IMR-90 (cell line): ENCODE data around the gene DTX3L. TPM values are rescaled to one million over a fixed set of nuclear protein-coding genes. Genes with fewer than 3 reads are reported as not detected.

ENCODE experiments used
- ATAC-seq: fragments of 200-7000 bp; cut with Tn5 transposase; 2 replicates; pipeline ENCODE4 v1.9.1; 2020; ENCODE audit warnings: low read depth, mild to moderate bottlenecking, moderate library complexity
- BruUV-seq: library from RNA; stranded (reverse); fragments of 400-500 nt; replicated peaks from 2 replicates; lab custom pipeline; 2021; lab: Mats Ljungman, UMichigan
- CTCF ChIA-PET: fragments of 300-600 bp; formaldehyde crosslinking; extraction: SDS; loops from one replicate; lab custom pipeline; 2021; ENCODE audit warnings: antibody characterized with exemption; lab: Yijun Ruan, JAX
- POLR2A ChIA-PET: fragments of 300-600 bp; sonication (Branson Sonifier 250); formaldehyde crosslinking; loops from one replicate; lab custom pipeline; 2022; ENCODE audit warnings: antibody characterized with exemption; ENCODE audit not compliant: unreplicated experiment; lab: Charles Lee
- DNase-seq: peaks from one replicate; pipeline ENCODE4 v3.0.0; 2013
- H2AFZ ChIP-seq: replicated peaks from 2 replicates; pipeline ENCODE3; 2013; ENCODE audit warnings: low read length, mild to moderate bottlenecking; ENCODE audit not compliant: poor library complexity
- H2AK5ac ChIP-seq: 2 replicates; pipeline ENCODE4 v1.6.1; 2013; ENCODE audit warnings: low read depth, low read length, inconsistent platforms
- H2AK9ac ChIP-seq: replicated peaks from 2 replicates; pipeline ENCODE3; 2013; ENCODE audit warnings: mild to moderate bottlenecking, low read depth, low read length, moderate library complexity; ENCODE audit not compliant: poor library complexity
- H2BK120ac ChIP-seq: 2 replicates; pipeline ENCODE4 v1.6.1; 2013; ENCODE audit warnings: low read depth, low read length, inconsistent platforms
- H2BK15ac ChIP-seq: 3 replicates; pipeline ENCODE4 v1.6.1; 2013; ENCODE audit warnings: low read depth, low read length, inconsistent platforms
- H2BK20ac ChIP-seq: 2 replicates; pipeline ENCODE4 v1.6.1; 2013; ENCODE audit warnings: low read depth, mild to moderate bottlenecking, inconsistent platforms, low read length, moderate library complexity
- H2BK5ac ChIP-seq: 2 replicates; pipeline ENCODE4 v1.6.1; 2013; ENCODE audit warnings: mild to moderate bottlenecking, low read depth, low read length, inconsistent platforms; ENCODE audit not compliant: poor library complexity, severe bottlenecking
- H3K14ac ChIP-seq: replicated peaks from 2 replicates; pipeline ENCODE4 v1.6.1; 2013; ENCODE audit warnings: low read depth, low read length, inconsistent platforms
- H3K18ac ChIP-seq: 2 replicates; pipeline ENCODE4 v1.6.1; 2013; ENCODE audit warnings: low read depth, low read length, control low read depth
- H3K23ac ChIP-seq: 2 replicates; pipeline ENCODE4 v1.6.1; 2013; ENCODE audit warnings: low read depth, low read length, inconsistent platforms
- H3K27ac ChIP-seq: 2 replicates; pipeline ENCODE4 v1.5.1; 2013; ENCODE audit warnings: mild to moderate bottlenecking, control low read depth, low read length; ENCODE audit not compliant: insufficient read depth
- H3K27me3 ChIP-seq: 2 replicates; pipeline ENCODE4 v1.6.1; 2013; ENCODE audit warnings: low read length; ENCODE audit not compliant: control insufficient read depth, insufficient read depth
- H3K36me3 ChIP-seq: 2 replicates; pipeline ENCODE4 v1.6.1; 2013; ENCODE audit warnings: low read length, mixed read lengths; ENCODE audit not compliant: control insufficient read depth, insufficient read depth
- H3K4ac ChIP-seq: 2 replicates; pipeline ENCODE4 v1.6.1; 2013; ENCODE audit warnings: low read depth, low read length, inconsistent platforms
- H3K4me1 ChIP-seq: 2 replicates; pipeline ENCODE4 v1.6.1; 2013; ENCODE audit warnings: low read length, mixed read lengths; ENCODE audit not compliant: control insufficient read depth, insufficient read depth
- H3K4me2 ChIP-seq: 2 replicates; pipeline ENCODE4 v1.6.1; 2013; ENCODE audit warnings: low read depth, mild to moderate bottlenecking, control low read depth, low read length, moderate library complexity
- H3K4me3 ChIP-seq: 2 replicates; pipeline ENCODE4 v1.5.1; 2013; ENCODE audit warnings: low read depth, mild to moderate bottlenecking, control low read depth, low read length, moderate library complexity; ENCODE audit not compliant: insufficient read depth
- H3K56ac ChIP-seq: 2 replicates; pipeline ENCODE4 v1.6.1; 2013; ENCODE audit warnings: low read length, inconsistent platforms; ENCODE audit not compliant: insufficient read depth; ENCODE audit errors: extremely low read depth
- H3K79me1 ChIP-seq, 2 experiments: 2 replicates each; pipeline ENCODE4 v1.6.1; 2013; ENCODE audit warnings: low read length in 2 of 2, inconsistent platforms in 1 of 2, low read depth in 1 of 2
- H3K9ac ChIP-seq: 2 replicates; pipeline ENCODE4 v1.6.1; 2013; ENCODE audit warnings: low read depth, low read length, control low read depth
- H3K9me1 ChIP-seq: 2 replicates; pipeline ENCODE4 v1.6.1; 2013; ENCODE audit warnings: low read length, inconsistent platforms; ENCODE audit not compliant: insufficient read depth
- H3K9me3 ChIP-seq: 2 replicates; pipeline ENCODE4 v1.6.1; 2013; ENCODE audit warnings: low read length; ENCODE audit not compliant: control insufficient read depth, insufficient read depth
- H4K20me1 ChIP-seq: 2 replicates; pipeline ENCODE4 v1.6.1; 2013; ENCODE audit warnings: low read length, inconsistent platforms; ENCODE audit not compliant: insufficient read depth
- H4K5ac ChIP-seq: 2 replicates; pipeline ENCODE4 v1.6.1; 2013; ENCODE audit warnings: mild to moderate bottlenecking, low read depth, low read length, control low read depth
- H4K8ac ChIP-seq, 2 experiments: 2 replicates each; pipeline ENCODE4 v1.6.1; 2013; ENCODE audit warnings: low read depth in 2 of 2, low read length in 2 of 2, control low read depth in 1 of 2, inconsistent platforms in 1 of 2
- H4K91ac ChIP-seq: 2 replicates; pipeline ENCODE4 v1.6.1; 2013; ENCODE audit warnings: low read depth, low read length, inconsistent platforms; ENCODE audit not compliant: insufficient read depth
- BHLHE40 ChIP-seq: fragments of 150-350 bp; IDR thresholded peaks from 2 replicates; pipeline ENCODE4 v1.6.1; 2016; ENCODE audit warnings: mild to moderate bottlenecking, low read depth, low read length
- CEBPB ChIP-seq: IDR thresholded peaks from 2 replicates; pipeline ENCODE4 v1.6.1; 2012; ENCODE audit warnings: low read depth, low read length, improper control_type of control experiment
- MAZ ChIP-seq: IDR thresholded peaks from 2 replicates; pipeline ENCODE4 v1.6.1; 2012; ENCODE audit warnings: low read depth, mild to moderate bottlenecking, low read length, improper control_type of control experiment, moderate library complexity, borderline replicate concordance
- MXI1 ChIP-seq: IDR thresholded peaks from 2 replicates; pipeline ENCODE4 v1.6.1; 2012; ENCODE audit warnings: low read depth, mild to moderate bottlenecking, low read length, moderate library complexity, borderline replicate concordance
- dilution Hi-C: fragments of 300-500 bp; cut with HindIII; formaldehyde crosslinking; loops from one replicate; pipeline ENCODE4 v1.14.3; 2018; ENCODE audit warnings: low sequenced_read_pairs; ENCODE audit not compliant: unreplicated experiment
- in situ Hi-C: fragments of 300-500 bp; cut with MboI; formaldehyde crosslinking; loops from 3 replicates; pipeline ENCODE4 v1.14.3; 2019; ENCODE audit warnings: low sequenced_read_pairs, inconsistent platforms, mixed read lengths
- intact Hi-C: fragments of 100-400 bp; cut with micrococcal nuclease; formaldehyde crosslinking; loops from 2 replicates; pipeline ENCODE4 v1.10.0; 2022
- polyA plus RNA-seq, 3 experiments: library from polyadenylated mRNA; depleted of rRNA; stranded (reverse); fragments of >200 nt; gene quantifications; 2 replicates each; pipeline ENCODE4 v1.2.3, GENCODE V29; 2012; ENCODE audit warnings: low replicate concordance in 1 of 3
- total RNA-seq: library from RNA; depleted of rRNA; stranded (reverse); fragments of >200 nt; gene quantifications from 2 replicates; pipeline ENCODE4 v1.2.3, GENCODE V29; 2012

The DTX3L gene
- total and polyA plus RNA-seq, 2 of the 4 experiments (the other 2 are of a cell fraction), result 4.1 to 7.9 TPM

DNA sequence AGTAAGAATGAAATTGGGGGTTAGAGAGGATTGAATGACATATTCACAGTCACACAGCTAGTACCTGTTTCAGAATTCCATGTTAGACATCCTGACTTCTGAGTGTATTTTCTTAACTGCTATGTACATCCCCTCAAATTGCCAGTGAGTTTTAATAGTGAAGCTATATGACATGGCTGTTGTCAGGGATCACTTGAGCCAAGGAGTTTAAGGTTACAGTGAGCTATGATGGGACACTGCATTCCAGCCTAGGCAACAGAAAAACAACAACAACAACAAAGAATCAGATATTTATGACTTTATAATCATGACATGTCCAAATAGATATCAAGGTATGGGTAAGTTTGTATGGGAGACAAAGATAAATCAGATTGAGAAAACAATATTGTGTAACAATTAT is 29.9 kb downstream of the DTX3L start:
- H4K91ac ChIP-seq, result no peak overlapping the region
- no peak overlapping the region for H2AFZ ChIP-seq
- TF ChIP-seq CEBPB (0 out of 2 replicates have a peak, but pooled peaks have one; percentile 21), BHLHE40 (no peak), MAZ (no peak), MXI1 (no peak)
- H3K56ac ChIP-seq, result no peak overlapping the region
- no peak overlapping the region for H3K9ac ChIP-seq
- H2BK120ac ChIP-seq, result no peak overlapping the region
- H3K4ac ChIP-seq, result no peak overlapping the region
- no peaks in the 10 kb centered on the region for H3K9me3 ChIP-seq
- H3K4me1 ChIP-seq, result no peaks in the 10 kb centered on the region
- ATAC-seq, result no peak
- H2AK9ac ChIP-seq, result no peak overlapping the region
- no peaks in the 10 kb centered on the region for H3K36me3 ChIP-seq
- dilution Hi-C loops, result no loop called here
- H3K4me3 ChIP-seq, result no peak overlapping the region
- ChIA-PET CTCF (no interaction called here), POLR2A (no interaction called here)
- no peaks in the 10 kb centered on the region for H3K79me1 ChIP-seq
- H2BK20ac ChIP-seq, result no peak overlapping the region
- no peak overlapping the region for H4K8ac ChIP-seq
- H3K18ac ChIP-seq, result no peak overlapping the region
- no peak overlapping the region for H3K4me2 ChIP-seq
- H3K27ac ChIP-seq, result no peak overlapping the region
- no peak overlapping the region for H3K23ac ChIP-seq
- in situ Hi-C loops, result no loop called here
- no peak overlapping the region for H2BK5ac ChIP-seq
- intact Hi-C loops, result no loop called here
- no peaks in the 10 kb centered on the region for H4K20me1 ChIP-seq
- no peak overlapping the region for H2AK5ac ChIP-seq
- H3K27me3 ChIP-seq, result 0 out of 2 replicates have a peak, but pooled peaks cover 4% of the 10 kb centered on the region
- H2BK15ac ChIP-seq, result no peak overlapping the region
- no peak for DNase-seq
- no TSS peak for BruUV-seq
- H3K9me1 ChIP-seq, result no peaks in the 10 kb centered on the region
- no peak overlapping the region for H3K14ac ChIP-seq
- no peak overlapping the region for H4K5ac ChIP-seq
